Measurements from ENCODE around the gene LCNL1.

Gene LCNL1

GRCh38 chr9:137017071-137017470, 34.3 kb downstream of the LCNL1 start:
- Histone ChIP-seq H3K9me3 (ENCODE audit: low read depth, low read length) (no peaks in the 10 kb centered on the region), H3K4me3 (no peak overlapping the region), H3K36me3 (ENCODE audit: insufficient read depth, low read length) (no peaks in the 10 kb centered on the region), H3K27ac (no peak overlapping the region), H3K9ac (ENCODE audit: insufficient read length) (no peak overlapping the region)
- TF ChIP-seq EZH2 (IDR thresholded peaks at IDR 0.05) = no peak
- no peak for TF ChIP-seq FOXP2 (optimal IDR thresholded peaks at IDR 0.05; ENCODE audit: control extremely low read depth, extremely low read length, insufficient read depth)
- TF ChIP-seq POLR2AphosphoS5 (IDR thresholded peaks at IDR 0.05; ENCODE audit: borderline replicate concordance, low read depth, low read length) = no peak
- no peak for DNase-seq (ENCODE audit: low read depth, low spot score)

GRCh38 chr9:137017791-137018497, 35.2 kb downstream of the LCNL1 start:
- H3K36me3 ChIP-seq (ENCODE audit: insufficient read depth, low read length) = no peaks in the 10 kb centered on the region
- TF ChIP-seq FOXP2 (optimal IDR thresholded peaks at IDR 0.05; ENCODE audit: control extremely low read depth, extremely low read length, insufficient read depth) = no peak
- TF ChIP-seq POLR2AphosphoS5 (IDR thresholded peaks at IDR 0.05; ENCODE audit: borderline replicate concordance, low read depth, low read length) = no peak
- TF ChIP-seq EZH2 (IDR thresholded peaks at IDR 0.05) = no peak
- H3K27ac ChIP-seq = no peak overlapping the region
- no peak overlapping the region for H3K4me3 ChIP-seq
- no peak overlapping the region for H3K9ac ChIP-seq (ENCODE audit: insufficient read length)
- DNase-seq (ENCODE audit: low read depth, low spot score) = no peak
- H3K9me3 ChIP-seq (ENCODE audit: low read depth, low read length) = no peaks in the 10 kb centered on the region

- Histone ChIP-seq H3K9ac (ENCODE audit: insufficient read length) (no peak overlapping the region), H3K9me3 (ENCODE audit: low read depth, low read length) (no peaks in the 10 kb centered on the region), H3K4me3 (no peak overlapping the region), H3K27ac (no peak overlapping the region), H3K36me3 (ENCODE audit: insufficient read depth, low read length) (no peaks in the 10 kb centered on the region)
- TF ChIP-seq EZH2 (IDR thresholded peaks at IDR 0.05) = no peak
- no peak for DNase-seq (ENCODE audit: low read depth, low spot score)
Observed at GRCh38 chr9:137018761-137019559, 36.2 kb downstream of the LCNL1 start.

- H3K36me3 ChIP-seq (ENCODE audit: insufficient read depth, low read length) = no peaks in the 10 kb centered on the region
- no peak for DNase-seq (ENCODE audit: low read depth, low spot score)
- no peaks in the 10 kb centered on the region for H3K9me3 ChIP-seq (ENCODE audit: low read depth, low read length)
- H3K4me3 ChIP-seq = no peak overlapping the region
- H3K9ac ChIP-seq (ENCODE audit: insufficient read length) = no peak overlapping the region
- H3K27ac ChIP-seq = no peak overlapping the region
- no peak for TF ChIP-seq FOXP2 (optimal IDR thresholded peaks at IDR 0.05; ENCODE audit: control extremely low read depth, extremely low read length, insufficient read depth)
- TF ChIP-seq POLR2AphosphoS5 (IDR thresholded peaks at IDR 0.05; ENCODE audit: borderline replicate concordance, low read depth, low read length) = no peak
- TF ChIP-seq EZH2 (IDR thresholded peaks at IDR 0.05) = no peak
Observed at GRCh38 chr9:137019891-137020683, 37.3 kb downstream of the LCNL1 start.

GRCh38 chr9:137020771-137021567, 38.2 kb downstream of the LCNL1 start:
- TF ChIP-seq FOXP2 (optimal IDR thresholded peaks at IDR 0.05; ENCODE audit: control extremely low read depth, extremely low read length, insufficient read depth) (no peak), EZH2 (IDR thresholded peaks at IDR 0.05) (no peak), POLR2AphosphoS5 (IDR thresholded peaks at IDR 0.05; ENCODE audit: borderline replicate concordance, low read depth, low read length) (no peak)
- Histone ChIP-seq H3K9ac (ENCODE audit: insufficient read length) (no peak overlapping the region), H3K36me3 (ENCODE audit: insufficient read depth, low read length) (no peaks in the 10 kb centered on the region), H3K4me3 (no peak overlapping the region), H3K27ac (no peak overlapping the region), H3K9me3 (ENCODE audit: low read depth, low read length) (no peaks in the 10 kb centered on the region)
- DNase-seq (ENCODE audit: low read depth, low spot score) = no peak

GRCh38 chr9:137021568-137021978, 38.8 kb downstream of the LCNL1 start:
- DNase-seq (ENCODE audit: low read depth, low spot score) = no peak
- TF ChIP-seq FOXP2 (optimal IDR thresholded peaks at IDR 0.05; ENCODE audit: control extremely low read depth, extremely low read length, insufficient read depth) (no peak), POLR2AphosphoS5 (IDR thresholded peaks at IDR 0.05; ENCODE audit: borderline replicate concordance, low read depth, low read length) (no peak), EZH2 (IDR thresholded peaks at IDR 0.05) (no peak)
- Histone ChIP-seq H3K9ac (ENCODE audit: insufficient read length) (no peak overlapping the region), H3K4me3 (no peak overlapping the region), H3K36me3 (ENCODE audit: insufficient read depth, low read length) (no peaks in the 10 kb centered on the region), H3K27ac (no peak overlapping the region), H3K9me3 (ENCODE audit: low read depth, low read length) (no peaks in the 10 kb centered on the region)

- TF ChIP-seq FOXP2 (optimal IDR thresholded peaks at IDR 0.05; ENCODE audit: control extremely low read depth, extremely low read length, insufficient read depth) (no peak), EZH2 (IDR thresholded peaks at IDR 0.05) (no peak), POLR2AphosphoS5 (IDR thresholded peaks at IDR 0.05; ENCODE audit: borderline replicate concordance, low read depth, low read length) (no peak)
- H3K27ac ChIP-seq = no peak overlapping the region
- no peak for DNase-seq (ENCODE audit: low read depth, low spot score)
- H3K9ac ChIP-seq (ENCODE audit: insufficient read length) = no peak overlapping the region
- H3K4me3 ChIP-seq = no peak overlapping the region
- no peaks in the 10 kb centered on the region for H3K36me3 ChIP-seq (ENCODE audit: insufficient read depth, low read length)
- no peaks in the 10 kb centered on the region for H3K9me3 ChIP-seq (ENCODE audit: low read depth, low read length)
Observed at GRCh38 chr9:137021979-137022661, 39.3 kb downstream of the LCNL1 start.
